Loucy (cell line): ENCODE measurements around the gene PAK2.

Source experiments
- EZH2phosphoT487 ChIP-seq: fragments of 200-600 bp; IDR thresholded peaks from 2 replicates; pipeline ENCODE4 v1.6.1; 2018; ENCODE audit warnings: antibody characterized with exemption, mild to moderate bottlenecking, moderate library complexity, borderline replicate concordance
- TF ChIP-seq, protein P1 (sequence below): fragments of 200-600 bp; sonication (generic); conservative IDR thresholded peaks from 2 replicates; pipeline ENCODE4 v1.5.1; 2014; ENCODE audit warnings: mild to moderate bottlenecking, antibody characterized with exemption, low read length

- TF ChIP-seq, protein P1, sequence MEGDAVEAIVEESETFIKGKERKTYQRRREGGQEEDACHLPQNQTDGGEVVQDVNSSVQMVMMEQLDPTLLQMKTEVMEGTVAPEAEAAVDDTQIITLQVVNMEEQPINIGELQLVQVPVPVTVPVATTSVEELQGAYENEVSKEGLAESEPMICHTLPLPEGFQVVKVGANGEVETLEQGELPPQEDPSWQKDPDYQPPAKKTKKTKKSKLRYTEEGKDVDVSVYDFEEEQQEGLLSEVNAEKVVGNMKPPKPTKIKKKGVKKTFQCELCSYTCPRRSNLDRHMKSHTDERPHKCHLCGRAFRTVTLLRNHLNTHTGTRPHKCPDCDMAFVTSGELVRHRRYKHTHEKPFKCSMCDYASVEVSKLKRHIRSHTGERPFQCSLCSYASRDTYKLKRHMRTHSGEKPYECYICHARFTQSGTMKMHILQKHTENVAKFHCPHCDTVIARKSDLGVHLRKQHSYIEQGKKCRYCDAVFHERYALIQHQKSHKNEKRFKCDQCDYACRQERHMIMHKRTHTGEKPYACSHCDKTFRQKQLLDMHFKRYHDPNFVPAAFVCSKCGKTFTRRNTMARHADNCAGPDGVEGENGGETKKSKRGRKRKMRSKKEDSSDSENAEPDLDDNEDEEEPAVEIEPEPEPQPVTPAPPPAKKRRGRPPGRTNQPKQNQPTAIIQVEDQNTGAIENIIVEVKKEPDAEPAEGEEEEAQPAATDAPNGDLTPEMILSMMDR, result no peak
- no peak for TF ChIP-seq EZH2phosphoT487
Observed at GRCh38 chr3:196796317-196796716, 56.7 kb downstream of the PAK2 start.
